Thyroid gland (tissue), 4 donors: ENCODE results near the gene KRTAP10-9. TPM values are rescaled to one million over a fixed set of nuclear protein-coding genes. Genes with fewer than 3 reads are reported as not detected.
"Not testable (repeated sequence)": the region's sequence is repeated elsewhere in the genome, so short reads cannot be mapped to it uniquely, and the experiment has no call there.

Source experiments
- DNase-seq, 2 donors: peaks; one replicate each; pipeline ENCODE4 v3.0.0-alpha.2; 2019
- H3K27ac ChIP-seq, 3 donors: fragments of 200-600 bp; sonication (generic); 1 replicate in 2 of 3; 2 replicates in 1 of 3; pipeline ENCODE4 v1.5.1; 2016 to 2019; ENCODE audit warnings: mild to moderate bottlenecking in 1 of 3, moderate library complexity in 1 of 3
- H3K27me3 ChIP-seq: fragments of 200-600 bp; sonication (generic); one replicate; pipeline ENCODE4 v1.5.1; 2019
- H3K36me3 ChIP-seq, 2 donors: fragments of 200-600 bp; sonication (generic); one replicate each; pipeline ENCODE4 v1.5.1; 2016 to 2019
- H3K4me1 ChIP-seq, 2 donors: fragments of 200-600 bp; sonication (generic); one replicate each; pipeline ENCODE4 v1.5.1; 2017 to 2019
- H3K4me3 ChIP-seq, 3 donors: fragments of 200-600 bp; sonication (generic); replicated peaks in 1 of 3; 1 replicate in 2 of 3; 2 replicates in 1 of 3; pipeline ENCODE4 v1.5.1; 2016; ENCODE audit warnings: mild to moderate bottlenecking in 1 of 3
- H3K9me3 ChIP-seq: fragments of 200-600 bp; sonication (generic); one replicate; pipeline ENCODE4 v1.5.1; 2017
- POLR2A ChIP-seq, 2 donors: fragments of 450-650 bp; IDR thresholded peaks; one replicate each; pipeline ENCODE4 v1.6.1; 2017; ENCODE audit warnings: antibody characterized with exemption in 2 of 2, mild to moderate bottlenecking in 2 of 2, moderate library complexity in 1 of 2
- WGBS, 2 donors: methylation state at CpG; one replicate each; pipeline ENCODE4 v1.1.5; 2017; 5-methylcytosine and 5-hydroxymethylcytosine counted together
- intact Hi-C: fragments of 100-400 bp; cut with DNase I; formaldehyde crosslinking; loops from one replicate; pipeline ENCODE4 v1.15.1; 2023
- total RNA-seq, 4 donors: library from RNA; depleted of rRNA; stranded (reverse); fragments of >200 nt; gene quantifications; one replicate each; pipeline ENCODE4 v1.2.3, GENCODE V29; 2016
- TF ChIP-seq, protein P1 (sequence below), 6 experiments: fragments of 200-600 bp in 3 of 6; fragments of 450-650 bp in 3 of 6; sonication (generic) in 3 of 6; IDR thresholded peaks; one replicate each; pipeline ENCODE4 v1.5.1; 2016 to 2019; ENCODE audit warnings: antibody characterized with exemption in 6 of 6, mild to moderate bottlenecking in 2 of 6, inconsistent platforms in 1 of 6, moderate library complexity in 1 of 6

Gene KRTAP10-9
- total RNA-seq, 4 donors from 2014 or later: not detected

DNA sequence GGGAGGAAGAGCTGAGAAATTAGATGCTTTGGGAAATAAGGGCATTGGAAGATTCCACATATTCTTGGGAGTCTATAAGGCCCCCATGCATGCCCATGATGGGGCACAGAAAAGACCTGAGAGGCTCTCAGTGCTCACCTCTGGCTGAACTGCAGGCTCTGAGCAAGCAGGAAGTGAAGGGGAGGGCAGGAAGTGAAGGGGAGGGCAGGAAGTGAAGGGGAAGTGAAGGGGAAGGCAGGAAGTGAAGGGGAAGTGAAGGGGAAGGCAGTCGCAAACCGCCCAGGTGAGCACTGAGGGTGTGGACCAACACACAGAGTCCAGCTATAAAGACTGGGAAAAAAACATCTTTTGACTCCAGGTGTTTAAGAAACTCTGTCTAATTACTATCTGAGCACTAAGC lies 3.5 kb downstream of the KRTAP10-9 start:
- H3K27me3 ChIP-seq: no peaks in the 10 kb centered on the region
- no peaks in the 10 kb centered on the region for H3K4me1 ChIP-seq
- DNase-seq: no peak
- no peaks in the 10 kb centered on the region for H3K9me3 ChIP-seq
- WGBS, 2 donors: 80 to 81% methylated on average over 2 of the region's 2 CpGs
- no peaks in the 10 kb centered on the region for H3K36me3 ChIP-seq
- no peak overlapping the region for H3K27ac ChIP-seq
- no peak overlapping the region for H3K4me3 ChIP-seq
- intact Hi-C loops: no loop called here
- no peak for TF ChIP-seq POLR2A (IDR thresholded peaks at IDR 0.05)
- TF ChIP-seq, protein P1, sequence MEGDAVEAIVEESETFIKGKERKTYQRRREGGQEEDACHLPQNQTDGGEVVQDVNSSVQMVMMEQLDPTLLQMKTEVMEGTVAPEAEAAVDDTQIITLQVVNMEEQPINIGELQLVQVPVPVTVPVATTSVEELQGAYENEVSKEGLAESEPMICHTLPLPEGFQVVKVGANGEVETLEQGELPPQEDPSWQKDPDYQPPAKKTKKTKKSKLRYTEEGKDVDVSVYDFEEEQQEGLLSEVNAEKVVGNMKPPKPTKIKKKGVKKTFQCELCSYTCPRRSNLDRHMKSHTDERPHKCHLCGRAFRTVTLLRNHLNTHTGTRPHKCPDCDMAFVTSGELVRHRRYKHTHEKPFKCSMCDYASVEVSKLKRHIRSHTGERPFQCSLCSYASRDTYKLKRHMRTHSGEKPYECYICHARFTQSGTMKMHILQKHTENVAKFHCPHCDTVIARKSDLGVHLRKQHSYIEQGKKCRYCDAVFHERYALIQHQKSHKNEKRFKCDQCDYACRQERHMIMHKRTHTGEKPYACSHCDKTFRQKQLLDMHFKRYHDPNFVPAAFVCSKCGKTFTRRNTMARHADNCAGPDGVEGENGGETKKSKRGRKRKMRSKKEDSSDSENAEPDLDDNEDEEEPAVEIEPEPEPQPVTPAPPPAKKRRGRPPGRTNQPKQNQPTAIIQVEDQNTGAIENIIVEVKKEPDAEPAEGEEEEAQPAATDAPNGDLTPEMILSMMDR (IDR thresholded peaks at IDR 0.05): no peak

DNA sequence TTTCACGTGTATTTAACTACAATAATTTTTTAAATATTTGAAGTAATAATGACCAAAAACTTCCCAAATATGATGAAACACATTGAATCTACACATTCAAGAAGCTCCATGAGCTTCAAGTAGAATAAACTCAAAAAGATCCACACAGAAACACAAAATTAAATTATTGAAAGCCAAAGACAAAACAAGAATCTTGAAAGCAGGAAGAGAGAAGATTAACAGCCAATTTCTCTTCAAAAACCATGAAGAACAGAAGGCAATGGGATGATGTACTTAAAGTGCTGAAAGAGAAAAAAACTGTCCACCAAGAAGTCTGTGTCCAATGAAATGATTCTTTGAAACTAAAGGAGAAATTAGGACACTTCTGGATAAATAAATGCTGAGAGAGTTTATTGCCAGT lies 5.2 kb downstream of the KRTAP10-9 start:
- Histone ChIP-seq H3K27me3 (no peaks in the 10 kb centered on the region), H3K36me3 (no peaks in the 10 kb centered on the region), H3K4me1 (no peaks in the 10 kb centered on the region), H3K4me3 (no peak overlapping the region), H3K9me3 (no peaks in the 10 kb centered on the region), H3K27ac (no peak overlapping the region)
- WGBS, 2 donors: 93 to 94% methylated on average over 1 of the region's 1 CpG
- DNase-seq: no peak
- TF ChIP-seq, protein P1 (IDR thresholded peaks at IDR 0.05): no peak
- no peak for TF ChIP-seq POLR2A (IDR thresholded peaks at IDR 0.05)
- intact Hi-C loops: no loop called here

DNA sequence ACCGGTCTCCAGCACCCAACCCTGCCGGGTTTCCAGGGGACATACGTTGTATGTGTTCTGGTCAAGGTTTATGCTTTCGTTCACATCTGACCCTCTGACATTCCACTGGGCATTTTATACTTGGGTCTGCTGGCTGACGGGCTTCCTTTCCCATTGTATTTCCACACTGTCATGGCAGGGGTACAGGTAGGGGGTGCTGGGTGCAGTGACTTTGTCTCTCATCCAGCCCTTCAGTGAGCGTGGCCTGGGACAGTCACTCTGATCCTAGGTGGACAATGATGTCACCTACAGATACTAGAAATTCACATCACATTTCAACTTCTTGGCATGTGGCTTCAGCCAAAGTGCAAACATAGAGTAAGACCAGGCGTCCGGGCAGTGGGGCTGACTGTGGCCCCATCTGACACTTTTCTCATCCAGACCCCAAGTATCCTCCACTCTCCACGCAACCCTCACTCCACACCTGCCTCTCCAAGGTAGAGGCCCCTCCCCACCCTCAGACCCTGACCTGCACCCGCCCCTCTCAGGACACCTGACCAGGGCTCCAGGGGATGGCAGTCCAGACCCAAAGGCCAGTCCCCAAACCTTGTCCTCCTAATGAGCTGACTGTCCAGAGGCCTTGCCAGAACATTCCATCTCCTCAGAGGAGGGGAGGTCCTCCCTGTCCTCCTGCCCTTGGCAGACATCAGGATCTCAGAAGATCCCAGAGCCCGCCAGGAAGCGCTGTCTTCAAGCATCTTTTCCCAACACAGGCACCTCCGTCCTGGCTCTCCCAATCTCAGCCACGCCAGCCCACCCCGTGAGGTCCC lies 9.5 kb downstream of the KRTAP10-9 start:
- TF ChIP-seq POLR2A (IDR thresholded peaks at IDR 0.05): no peak
- TF ChIP-seq, protein P1 (IDR thresholded peaks at IDR 0.05): no peak
- no peaks in the 10 kb centered on the region for H3K36me3 ChIP-seq
- no peaks in the 10 kb centered on the region for H3K4me1 ChIP-seq
- no peak for DNase-seq
- no peak overlapping the region for H3K4me3 ChIP-seq
- no peaks in the 10 kb centered on the region for H3K9me3 ChIP-seq
- intact Hi-C loops: no loop called here
- WGBS, 2 donors: 90% methylated on average over 15 of the region's 15 CpGs
- H3K27me3 ChIP-seq: no peaks in the 10 kb centered on the region
- H3K27ac ChIP-seq: no peak overlapping the region

- Histone ChIP-seq H3K27me3 (no peaks in the 10 kb centered on the region), H3K4me1 (no peaks in the 10 kb centered on the region), H3K27ac (no peak within 1 kb of the TSS), H3K9me3 (no peaks in the 10 kb centered on the region), H3K4me3 (no peak within 1 kb of the TSS), H3K36me3 (no peaks in the 10 kb centered on the region)
- DNase-seq: no peak
- WGBS, 2 donors: 68 to 78% methylated on average over 16 to 19 of the region's 21 CpGs
- TF ChIP-seq, protein P1 (IDR thresholded peaks at IDR 0.05): no peak
- TF ChIP-seq POLR2A (IDR thresholded peaks at IDR 0.05): no peak
- intact Hi-C loops: no loop called here
Measured at GRCh38 chr21:44637018-44637850, 10.3 kb downstream of the KRTAP10-9 start, which contains the start of gene KRTAP10-10. Gene KRTAP10-10, plus strand, starts transcription at chr21:44637356. Its CDS starts 62 bp downstream, at chr21:44637418.

DNA sequence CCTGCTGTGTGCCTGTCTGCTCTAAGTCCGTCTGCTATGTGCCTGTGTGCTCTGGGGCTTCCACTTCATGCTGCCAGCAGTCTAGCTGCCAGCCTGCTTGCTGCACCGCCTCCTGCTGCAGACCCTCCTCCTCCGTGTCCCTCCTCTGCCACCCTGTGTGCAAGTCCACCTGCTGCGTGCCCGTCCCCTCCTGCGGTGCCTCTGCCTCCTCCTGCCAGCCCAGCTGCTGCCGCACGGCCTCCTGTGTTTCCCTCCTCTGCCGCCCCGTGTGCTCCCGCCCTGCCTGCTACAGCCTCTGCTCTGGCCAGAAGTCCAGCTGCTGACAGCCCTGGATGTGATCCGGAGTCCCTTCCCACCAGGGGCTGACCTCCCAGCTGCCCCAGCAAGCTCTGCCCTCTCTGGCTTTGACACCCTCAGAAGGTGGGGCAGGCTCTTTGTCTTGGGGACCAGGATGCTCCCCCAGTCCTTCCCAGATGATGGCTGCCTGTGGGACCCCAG lies 11.0 kb downstream of the KRTAP10-9 start:
- WGBS, 2 donors: 69 to 85% methylated on average over 11 of the region's 12 CpGs
- intact Hi-C loops: not testable (repeated sequence)

GRCh38 chr21:44638506-44639330 lies 11.8 kb downstream of the KRTAP10-9 start:
- H3K9me3 ChIP-seq, H3K36me3 ChIP-seq, DNase-seq, intact Hi-C loops, H3K4me1 ChIP-seq, H3K4me3 ChIP-seq, H3K27me3 ChIP-seq, H3K27ac ChIP-seq: not testable (repeated sequence)
- WGBS, 2 donors: 86 to 95% methylated on average over 11 to 14 of the region's 21 CpGs

More for the DNA sequence above, 11.0 kb downstream of the KRTAP10-9 start:
- H3K36me3 ChIP-seq, H3K4me3 ChIP-seq, H3K27me3 ChIP-seq, H3K27ac ChIP-seq, H3K9me3 ChIP-seq, H3K4me1 ChIP-seq, DNase-seq: not testable (repeated sequence)
